GM10847 (cell line): Measurements from ENCODE around the gene ASS1.

Source experiments
- POLR2A ChIP-seq: IDR thresholded peaks from 2 replicates; pipeline ENCODE4 v1.6.1; 2011; ENCODE audit not compliant: insufficient read length; ENCODE audit errors: extremely low read depth

ASS1 gene

DNA sequence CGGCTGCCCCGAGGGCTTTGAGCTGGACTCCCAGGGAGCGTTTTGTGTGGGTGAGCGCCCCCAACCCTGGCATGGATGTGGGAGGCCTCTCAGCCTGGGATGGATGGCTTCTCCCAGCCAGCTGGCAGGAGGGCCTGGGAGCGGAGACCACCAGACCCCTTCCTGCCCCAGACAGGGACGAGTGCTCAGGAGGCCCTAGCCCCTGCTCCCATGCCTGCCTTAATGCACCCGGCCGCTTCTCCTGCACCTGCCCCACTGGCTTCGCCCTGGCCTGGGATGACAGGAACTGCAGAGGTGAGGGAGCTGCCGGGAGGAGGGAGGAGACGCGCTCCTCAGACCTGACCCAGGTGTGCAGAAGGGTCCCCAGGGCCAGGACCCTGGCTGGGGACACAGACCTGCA lies 17.4 kb upstream of the ASS1 start:
- no peak for TF ChIP-seq POLR2A

DNA sequence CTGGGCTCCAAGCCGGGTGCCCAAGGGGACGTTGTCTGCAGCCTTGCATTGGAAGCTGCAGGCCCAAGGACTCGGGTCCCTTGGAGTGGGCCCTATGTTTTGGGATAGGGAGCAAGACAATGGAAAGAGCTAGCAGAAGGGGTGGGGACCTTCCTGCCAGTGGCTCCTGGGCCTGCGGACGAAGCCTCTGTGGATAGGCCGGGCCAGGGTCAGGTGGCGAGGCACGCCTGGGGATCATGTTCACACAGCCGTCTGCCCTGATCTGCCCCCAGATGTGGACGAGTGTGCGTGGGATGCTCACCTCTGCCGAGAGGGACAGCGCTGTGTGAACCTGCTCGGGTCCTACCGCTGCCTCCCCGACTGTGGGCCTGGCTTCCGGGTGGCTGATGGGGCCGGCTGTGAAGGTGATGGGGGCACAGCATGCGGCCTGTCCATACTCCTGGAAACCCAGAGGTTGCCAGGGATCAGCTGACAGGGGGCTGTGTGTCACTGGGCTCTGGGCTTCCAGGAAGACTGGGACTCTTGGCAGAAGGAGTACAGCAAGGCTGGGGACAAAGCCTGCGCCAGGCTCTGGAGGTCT lies 16.6 kb upstream of the ASS1 start:
- no peak for TF ChIP-seq POLR2A

DNA sequence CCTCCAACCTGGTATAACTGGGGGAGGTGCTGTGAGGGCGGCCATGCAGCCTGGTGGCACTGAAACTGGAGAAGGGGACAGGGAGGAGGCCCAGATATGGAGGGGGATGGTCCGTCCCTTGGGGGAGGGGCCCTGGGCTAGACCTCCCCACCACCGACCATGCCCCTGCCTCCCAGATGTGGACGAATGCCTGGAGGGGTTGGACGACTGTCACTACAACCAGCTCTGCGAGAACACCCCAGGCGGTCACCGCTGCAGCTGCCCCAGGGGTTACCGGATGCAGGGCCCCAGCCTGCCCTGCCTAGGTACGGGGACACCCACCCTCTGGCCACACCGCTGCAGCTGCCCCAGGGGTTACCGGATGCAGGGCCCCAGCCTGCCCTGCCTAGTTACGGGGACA lies 15.4 kb upstream of the ASS1 start:
- no peak for TF ChIP-seq POLR2A

DNA sequence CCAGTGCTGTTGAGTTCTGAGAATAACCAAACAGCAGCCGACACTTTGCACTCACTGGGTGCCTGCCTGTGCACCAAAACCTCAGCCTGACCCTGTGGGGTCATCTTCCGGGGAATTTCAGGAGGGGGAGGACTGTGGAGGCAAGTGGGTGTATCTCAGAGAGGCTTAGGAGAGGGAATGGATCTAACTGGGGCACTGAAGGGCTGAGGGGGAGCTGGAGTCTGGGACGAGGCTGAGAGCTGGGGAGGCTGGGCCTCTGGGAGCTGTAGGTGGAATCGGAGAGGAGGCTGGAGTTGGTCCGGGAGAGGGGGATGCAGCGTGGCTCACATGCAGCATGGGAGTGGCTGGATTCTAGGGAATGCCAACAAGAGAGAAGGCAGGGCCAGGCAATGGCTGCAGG lies 14.9 kb upstream of the ASS1 start:
- no peak for TF ChIP-seq POLR2A

DNA sequence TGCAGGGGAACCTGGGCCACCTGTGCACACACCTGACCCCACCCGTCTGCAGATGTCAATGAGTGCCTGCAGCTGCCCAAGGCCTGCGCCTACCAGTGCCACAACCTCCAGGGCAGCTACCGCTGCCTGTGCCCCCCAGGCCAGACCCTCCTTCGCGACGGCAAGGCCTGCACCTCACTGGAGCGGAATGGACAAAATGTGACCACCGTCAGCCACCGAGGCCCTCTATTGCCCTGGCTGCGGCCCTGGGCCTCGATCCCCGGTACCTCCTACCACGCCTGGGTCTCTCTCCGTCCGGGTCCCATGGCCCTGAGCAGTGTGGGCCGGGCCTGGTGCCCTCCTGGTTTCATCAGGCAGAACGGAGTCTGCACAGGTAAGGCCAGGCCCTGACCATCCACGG lies 14.5 kb upstream of the ASS1 start:
- TF ChIP-seq POLR2A, result no peak

DNA sequence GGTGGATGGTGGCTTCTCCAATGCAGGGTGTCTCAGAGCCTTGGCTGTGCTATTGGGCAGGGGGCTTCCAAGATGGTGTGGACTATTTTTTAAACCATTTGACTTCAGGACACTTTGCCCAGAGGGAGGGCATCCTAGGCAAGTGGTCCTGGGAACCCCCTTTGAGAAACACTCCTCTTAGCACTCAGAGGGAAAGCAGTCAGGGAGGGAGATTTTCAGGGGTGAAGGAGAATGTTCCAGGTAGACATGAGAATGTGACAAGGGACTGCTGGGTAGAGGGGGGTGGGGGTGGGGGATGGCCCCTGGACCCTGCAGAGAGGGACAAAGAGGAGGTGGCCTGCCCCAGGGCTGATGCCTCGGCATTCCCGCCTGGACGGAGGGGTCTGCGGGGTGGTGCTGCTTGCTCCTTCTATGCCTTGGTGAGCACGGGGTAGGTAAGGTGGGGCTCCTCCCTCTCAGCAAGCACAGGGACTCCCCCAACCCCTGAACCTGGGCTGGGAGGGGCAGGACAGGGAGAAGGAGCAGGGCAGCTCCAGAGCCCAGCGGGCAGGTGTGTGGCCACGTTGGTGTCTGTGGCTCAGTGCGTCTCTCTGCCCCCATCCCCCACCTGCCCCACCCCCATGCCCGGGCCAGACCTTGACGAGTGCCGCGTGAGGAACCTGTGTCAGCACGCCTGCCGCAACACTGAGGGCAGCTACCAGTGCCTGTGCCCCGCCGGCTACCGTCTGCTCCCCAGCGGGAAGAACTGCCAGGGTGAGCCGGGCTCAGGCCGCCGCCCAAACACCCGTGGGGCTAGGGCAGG lies 13.8 kb upstream of the ASS1 start:
- TF ChIP-seq POLR2A, result no peak

DNA sequence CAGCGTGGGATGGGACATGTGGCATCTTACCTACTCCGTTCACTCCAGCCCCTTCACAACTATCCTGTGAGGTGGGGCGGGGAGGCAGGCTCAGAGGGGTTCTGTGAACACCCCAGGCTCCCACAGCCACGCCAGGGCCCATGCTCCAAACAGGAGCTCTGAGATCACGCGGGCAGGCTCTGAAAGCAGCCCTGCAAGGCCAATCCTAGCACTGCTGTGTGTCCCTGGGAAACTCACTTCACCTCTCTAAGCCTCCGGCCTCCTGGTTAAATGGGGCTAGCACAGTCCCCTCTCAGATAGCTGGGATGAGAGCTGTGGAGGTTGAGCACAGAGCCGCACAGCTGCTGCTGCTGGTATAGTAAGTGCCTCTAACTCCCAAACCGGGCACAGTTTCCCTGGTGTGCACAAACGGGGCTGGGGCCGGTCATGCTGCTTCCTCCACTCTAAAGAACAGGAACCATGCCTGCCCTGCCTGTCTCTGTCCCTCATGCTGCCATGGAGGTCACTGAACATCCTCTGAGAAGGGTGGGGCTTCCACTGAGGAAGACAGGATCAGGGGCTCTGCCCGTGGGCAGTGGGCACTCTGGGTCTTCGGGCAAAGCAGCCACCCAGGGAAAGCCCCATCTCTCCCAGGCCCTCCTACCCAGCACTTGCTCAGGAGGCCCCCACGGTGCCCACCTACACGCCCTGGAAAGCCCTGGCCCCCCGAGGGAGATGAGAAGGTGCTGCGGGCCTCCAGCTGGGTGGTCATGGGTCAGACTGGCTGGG lies 13.0 kb upstream of the ASS1 start:
- no peak for TF ChIP-seq POLR2A

DNA sequence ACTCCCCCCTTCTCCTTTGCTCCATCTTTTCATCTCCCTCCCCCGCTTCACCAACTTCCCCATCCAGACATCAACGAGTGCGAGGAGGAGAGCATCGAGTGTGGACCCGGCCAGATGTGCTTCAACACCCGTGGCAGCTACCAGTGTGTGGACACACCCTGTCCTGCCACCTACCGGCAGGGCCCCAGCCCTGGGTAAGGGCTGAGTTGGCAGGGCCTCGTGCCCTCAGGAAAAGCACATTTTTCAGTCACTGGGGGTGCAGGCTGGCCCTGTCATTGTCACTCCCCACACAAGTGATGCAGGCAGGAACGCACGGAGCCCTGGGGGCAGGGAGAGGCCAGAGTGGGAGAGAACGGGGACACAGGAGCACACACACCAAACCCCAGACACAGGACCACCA lies 12.4 kb upstream of the ASS1 start:
- no peak for TF ChIP-seq POLR2A

DNA sequence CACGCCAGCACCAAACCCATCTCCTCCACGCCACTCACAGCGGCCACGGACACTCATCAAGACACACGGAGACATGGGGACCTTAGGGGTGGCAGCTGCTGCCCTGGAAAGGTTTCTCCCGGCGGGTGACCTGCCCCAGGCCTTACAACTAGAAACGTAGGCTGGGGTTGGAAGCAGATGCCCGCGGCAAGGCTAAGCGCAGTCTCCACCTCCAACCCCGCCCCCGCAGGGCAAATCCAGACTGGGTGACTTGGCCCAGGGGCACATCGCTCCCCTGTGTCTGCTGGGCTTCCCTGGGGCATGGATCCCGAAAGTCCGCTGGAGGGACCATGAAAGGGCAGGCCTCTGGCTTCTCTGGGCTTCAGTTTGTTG lies 12.0 kb upstream of the ASS1 start:
- no peak for TF ChIP-seq POLR2A

DNA sequence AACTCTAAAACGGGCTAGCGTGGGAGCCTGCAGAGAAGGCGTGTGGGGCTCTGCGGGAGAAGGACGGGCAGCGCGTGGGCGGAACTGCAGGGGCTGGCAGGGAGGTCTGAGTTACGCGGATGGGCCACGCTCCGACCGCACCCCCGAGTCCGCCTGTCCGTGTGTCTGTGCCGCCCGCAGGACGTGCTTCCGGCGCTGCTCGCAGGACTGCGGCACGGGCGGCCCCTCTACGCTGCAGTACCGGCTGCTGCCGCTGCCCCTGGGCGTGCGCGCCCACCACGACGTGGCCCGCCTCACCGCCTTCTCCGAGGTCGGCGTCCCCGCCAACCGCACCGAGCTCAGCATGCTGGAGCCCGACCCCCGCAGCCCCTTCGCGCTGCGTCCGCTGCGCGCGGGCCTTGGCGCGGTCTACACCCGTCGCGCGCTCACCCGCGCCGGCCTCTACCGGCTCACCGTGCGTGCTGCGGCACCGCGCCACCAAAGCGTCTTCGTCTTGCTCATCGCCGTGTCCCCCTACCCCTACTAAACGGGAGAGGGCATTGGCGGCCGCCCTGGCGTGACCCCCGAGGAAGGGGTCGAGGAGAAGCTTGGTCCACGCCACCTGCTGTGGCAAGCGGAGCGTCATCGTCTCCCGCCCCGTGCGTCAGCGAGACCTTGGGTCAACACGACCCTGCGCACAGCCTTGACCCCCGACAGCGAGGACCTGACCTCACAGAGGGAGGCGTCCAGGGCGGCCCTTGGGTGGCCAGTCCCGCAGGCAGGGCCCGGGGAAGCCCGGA lies 11.4 kb upstream of the ASS1 start:
- no peak for TF ChIP-seq POLR2A

DNA sequence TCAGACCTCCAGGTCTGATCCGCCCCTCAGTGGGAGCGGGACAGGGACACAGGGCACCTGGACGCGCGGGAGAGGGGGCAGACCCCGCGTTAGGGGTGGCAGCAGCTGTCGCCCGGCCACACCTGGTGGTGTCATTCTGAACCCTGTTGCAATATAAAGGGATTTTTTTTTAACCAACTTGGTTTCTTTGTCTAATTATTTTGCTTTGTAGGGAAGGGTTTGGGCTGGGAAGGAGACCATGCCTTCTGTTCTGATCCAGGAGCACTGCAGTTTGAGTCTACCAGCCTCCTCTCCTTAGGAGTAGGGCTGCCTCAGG lies 10.9 kb upstream of the ASS1 start:
- TF ChIP-seq POLR2A, result no peak

DNA sequence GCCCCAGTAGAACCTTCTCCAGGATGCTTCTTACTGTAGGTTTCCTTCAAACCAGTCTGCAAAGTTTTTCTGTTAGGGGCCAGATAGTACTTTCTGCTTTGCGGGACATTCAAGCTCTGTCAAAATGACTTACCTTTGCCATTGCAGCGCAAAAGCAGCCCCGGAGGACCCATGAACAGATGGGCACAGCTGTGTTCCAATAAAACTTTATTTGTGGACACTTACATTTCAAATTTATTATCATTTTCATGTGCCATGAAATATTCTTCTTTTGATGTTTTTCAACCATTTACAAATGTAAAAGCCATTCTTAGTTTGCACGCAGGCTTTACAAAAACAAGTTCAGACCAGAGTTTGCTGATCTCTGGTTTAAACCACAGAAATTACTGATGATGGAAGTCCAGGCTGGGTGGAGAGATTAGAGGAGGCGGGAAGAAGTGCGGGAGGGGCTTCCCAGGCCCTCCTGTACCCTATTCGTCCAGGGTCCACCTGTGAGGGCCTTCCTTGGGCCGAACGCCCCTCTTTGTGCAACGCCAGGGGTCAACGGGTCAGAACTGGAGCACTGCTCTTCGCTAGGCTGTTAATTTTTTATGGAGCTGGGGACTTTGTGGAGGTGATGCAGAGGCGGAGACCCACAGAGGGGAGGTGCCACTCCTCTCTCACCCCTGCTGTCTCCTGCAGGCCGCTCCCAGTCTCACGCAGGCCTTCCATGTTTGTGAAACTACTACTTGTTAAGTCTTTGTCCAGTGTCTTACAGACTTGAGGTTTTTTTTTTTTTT lies 7.6 kb upstream of the ASS1 start:
- TF ChIP-seq POLR2A, result no peak

DNA sequence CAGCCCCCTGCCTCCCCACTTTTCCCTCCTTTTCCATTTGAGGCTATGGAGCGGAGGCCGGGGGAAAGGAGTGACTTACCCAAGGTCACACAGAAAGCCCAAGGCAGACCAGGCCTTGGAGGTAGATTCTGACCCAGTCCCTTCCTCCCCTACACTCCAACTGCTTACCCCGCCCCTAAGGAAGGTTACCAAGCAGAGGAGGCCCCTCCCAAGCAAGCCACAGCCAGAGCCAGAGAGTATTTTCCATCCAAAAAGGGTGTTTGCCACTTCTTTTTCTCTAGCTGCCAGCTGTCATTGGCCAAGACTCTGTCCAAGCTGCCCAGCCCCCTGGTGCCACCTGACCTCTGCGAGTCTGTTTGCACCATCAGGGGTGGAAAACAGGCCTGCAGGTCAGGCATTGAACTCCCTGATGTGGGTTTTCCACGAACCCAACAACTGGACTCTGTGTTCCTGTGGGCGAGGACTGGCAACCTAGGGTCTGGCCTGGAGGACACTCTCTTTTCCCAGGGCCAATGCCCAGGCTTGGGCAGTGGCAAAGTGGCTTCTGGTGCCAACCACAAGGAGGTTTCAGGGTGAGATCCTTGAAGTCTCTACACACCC lies 6.3 kb upstream of the ASS1 start:
- no peak for TF ChIP-seq POLR2A

DNA sequence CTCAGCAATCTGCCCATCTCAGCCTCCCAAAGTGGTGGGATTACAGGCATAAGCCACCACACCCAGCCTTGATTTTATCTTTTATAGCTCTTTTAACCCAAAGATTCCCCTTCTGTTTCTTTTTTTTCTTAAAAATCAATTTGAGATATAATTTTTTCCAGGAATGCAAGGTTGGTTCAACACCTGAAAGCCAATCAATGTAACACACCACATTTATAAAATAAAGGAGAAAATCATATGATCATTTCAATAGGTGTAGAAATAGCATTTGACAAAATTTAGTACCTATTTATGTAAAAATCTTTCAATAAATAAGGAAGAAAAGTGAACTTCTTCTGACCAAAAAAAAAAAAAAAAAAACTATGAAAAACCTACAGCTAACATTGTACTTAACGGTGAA lies 3.7 kb upstream of the ASS1 start:
- no peak for TF ChIP-seq POLR2A

DNA sequence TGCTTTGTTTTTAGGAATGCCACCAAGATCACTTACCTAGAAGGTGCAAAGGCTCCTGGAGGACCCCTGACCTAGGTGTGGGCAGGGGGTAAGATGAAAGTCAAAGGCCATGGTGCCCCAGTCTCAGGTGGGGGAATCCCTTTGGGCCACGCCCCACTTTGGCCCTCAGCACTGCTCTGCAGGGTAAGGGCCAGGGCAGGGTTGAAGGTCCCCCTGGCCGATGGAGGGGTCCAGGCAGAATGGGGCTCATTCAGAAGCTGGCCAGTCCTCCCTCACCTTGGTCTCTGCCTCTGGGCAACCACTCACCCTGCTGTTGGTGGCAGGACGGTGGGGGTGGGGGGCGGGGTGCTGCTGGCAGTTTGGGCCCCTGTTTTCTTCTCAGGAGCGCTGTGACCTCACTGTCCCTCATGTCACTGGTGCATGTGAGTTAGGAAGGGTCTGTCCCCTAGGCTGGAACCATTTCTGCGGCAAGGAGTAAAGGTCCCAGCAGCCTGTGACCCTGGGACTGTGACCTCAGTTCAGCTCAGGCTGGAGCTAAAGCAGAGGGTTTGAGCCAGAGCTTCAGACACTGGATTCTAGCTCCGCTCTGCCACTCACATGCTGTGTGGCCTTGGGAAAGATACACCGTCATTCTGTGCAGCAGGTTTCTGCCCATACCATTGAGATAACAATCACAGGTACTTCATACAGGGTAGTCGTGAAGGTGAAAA lies 1.9 kb upstream of the ASS1 start:
- no peak for TF ChIP-seq POLR2A

DNA sequence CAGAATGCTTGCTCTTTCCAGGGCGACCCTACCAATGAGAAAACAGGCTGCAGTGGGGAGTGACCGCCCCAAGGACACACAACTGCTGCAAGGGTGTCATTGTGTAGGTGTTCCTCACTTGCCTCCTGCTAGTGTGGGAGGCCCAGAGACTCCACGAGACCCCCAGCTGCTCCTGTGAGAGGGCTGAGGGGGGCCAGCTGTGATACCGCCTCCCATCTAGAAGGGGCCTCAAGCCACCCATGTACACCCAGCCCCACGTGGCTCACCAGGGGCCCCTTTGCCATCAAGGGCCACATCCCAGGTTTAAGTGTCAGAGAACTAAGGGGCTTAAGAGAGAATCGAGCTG lies 1.3 kb upstream of the ASS1 start:
- TF ChIP-seq POLR2A, result no peak
